Dermis lymphatic vessel endothelial cell (primary cell): ENCODE measurements around the gene CLPSL1. TPM values are rescaled to one million over a fixed set of nuclear protein-coding genes. Genes with fewer than 3 reads are reported as not detected.

ENCODE experiments used
- total RNA-seq: library from RNA; depleted of rRNA; stranded (reverse); fragments of >200 nt; gene quantifications from 2 replicates; pipeline ENCODE4 v1.2.1, GENCODE V29; 2014

Gene CLPSL1, protein sequence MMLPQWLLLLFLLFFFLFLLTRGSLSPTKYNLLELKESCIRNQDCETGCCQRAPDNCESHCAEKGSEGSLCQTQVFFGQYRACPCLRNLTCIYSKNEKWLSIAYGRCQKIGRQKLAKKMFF
- not detected in 2 replicates for total RNA-seq

DNA sequence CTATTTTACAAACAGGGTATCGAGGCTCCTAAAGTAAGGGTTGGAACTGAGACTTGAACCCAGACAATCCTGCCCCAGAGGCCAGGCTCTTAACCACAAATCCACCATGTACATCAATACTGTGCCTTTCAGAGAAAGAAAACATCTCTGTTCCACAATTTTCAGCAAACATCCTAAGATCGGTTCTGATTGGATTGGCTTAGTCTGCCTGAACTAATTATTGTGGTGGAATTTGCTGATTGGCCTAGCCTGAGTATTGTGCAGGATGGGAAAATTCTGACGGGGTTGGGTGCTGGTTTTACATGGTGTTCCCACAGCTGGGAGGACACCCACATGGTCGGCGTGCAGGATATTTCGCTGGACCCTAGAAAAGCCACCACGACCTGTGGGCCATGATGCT lies at the start of gene CLPSL1:
Gene CLPSL1 (plus strand): TSS at position 301 of the 400 bp plus-strand sequence. CDS start 92 bp downstream, at position 393.

DNA sequence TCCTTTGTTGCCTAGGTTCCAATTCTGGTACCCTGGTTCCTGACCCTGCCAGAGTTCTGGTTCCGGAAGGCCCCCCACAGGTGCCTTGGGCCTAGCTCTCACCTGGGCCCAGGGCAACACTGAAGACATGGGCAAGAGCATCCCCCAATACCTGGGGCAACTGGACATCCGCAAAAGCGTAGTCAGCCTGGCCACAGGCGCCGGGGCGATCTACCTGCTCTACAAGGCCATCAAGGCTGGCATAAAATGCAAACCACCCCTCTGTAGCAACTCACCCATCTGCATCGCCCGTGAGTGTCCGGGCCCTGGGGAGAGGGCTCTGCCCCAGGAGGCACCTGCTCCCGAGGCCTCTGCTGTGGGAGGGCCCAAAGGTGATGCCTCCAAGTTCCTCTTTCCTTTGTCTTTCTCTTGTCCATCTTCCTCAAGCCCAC lies 43.8 kb upstream of the CLPSL1 start, which contains the start of gene ARMC12:
Gene ARMC12 (plus strand): TSS at position 51 of the 431 bp plus-strand sequence. CDS start 77 bp downstream, at position 128.

DNA sequence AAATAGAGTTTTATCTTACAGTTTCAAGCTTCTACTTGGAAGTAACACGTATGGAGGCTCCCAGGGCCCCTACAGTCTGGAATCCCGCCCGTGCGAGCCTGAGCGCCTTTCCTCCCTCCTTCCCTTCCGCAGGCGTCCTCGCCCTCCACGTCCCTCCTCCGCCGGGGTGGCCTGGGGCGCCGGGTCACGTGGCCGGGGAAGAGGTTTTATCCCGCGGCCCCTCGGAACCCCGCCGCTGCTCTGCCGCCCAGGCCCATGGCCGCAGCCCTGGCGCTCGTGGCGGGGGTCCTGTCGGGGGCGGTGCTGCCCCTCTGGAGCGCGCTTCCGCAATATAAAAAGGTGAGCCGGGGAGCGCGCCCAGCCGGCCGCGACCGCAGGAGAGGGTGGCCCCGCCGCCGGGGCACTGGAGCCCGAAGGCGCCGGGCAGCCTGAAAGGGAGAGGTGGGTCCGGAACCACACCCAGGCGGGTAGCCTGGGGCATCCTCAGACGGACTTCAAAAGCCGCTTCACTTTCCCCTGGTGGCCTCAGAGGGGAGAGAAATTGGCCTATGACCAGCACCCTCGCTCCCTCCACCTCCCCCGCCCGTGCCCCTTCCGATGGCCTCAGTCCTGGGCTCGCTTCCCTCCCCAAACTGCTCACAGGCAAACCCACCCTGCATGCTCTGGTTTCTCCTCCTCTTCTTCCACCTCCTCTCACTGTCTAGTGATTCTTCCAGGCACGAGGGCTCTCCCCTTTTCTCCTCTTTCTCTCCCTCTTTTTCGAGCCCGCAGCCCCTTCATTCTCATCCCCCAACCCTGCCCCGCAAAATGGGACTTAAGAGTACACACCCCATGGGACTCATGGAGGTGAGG lies 4.2 kb upstream of the CLPSL1 start, which contains the start of gene CLPSL2:
Gene CLPSL2 (plus strand): TSS at position 235 of the 852 bp plus-strand sequence. CDS start 21 bp downstream, at position 256.

DNA sequence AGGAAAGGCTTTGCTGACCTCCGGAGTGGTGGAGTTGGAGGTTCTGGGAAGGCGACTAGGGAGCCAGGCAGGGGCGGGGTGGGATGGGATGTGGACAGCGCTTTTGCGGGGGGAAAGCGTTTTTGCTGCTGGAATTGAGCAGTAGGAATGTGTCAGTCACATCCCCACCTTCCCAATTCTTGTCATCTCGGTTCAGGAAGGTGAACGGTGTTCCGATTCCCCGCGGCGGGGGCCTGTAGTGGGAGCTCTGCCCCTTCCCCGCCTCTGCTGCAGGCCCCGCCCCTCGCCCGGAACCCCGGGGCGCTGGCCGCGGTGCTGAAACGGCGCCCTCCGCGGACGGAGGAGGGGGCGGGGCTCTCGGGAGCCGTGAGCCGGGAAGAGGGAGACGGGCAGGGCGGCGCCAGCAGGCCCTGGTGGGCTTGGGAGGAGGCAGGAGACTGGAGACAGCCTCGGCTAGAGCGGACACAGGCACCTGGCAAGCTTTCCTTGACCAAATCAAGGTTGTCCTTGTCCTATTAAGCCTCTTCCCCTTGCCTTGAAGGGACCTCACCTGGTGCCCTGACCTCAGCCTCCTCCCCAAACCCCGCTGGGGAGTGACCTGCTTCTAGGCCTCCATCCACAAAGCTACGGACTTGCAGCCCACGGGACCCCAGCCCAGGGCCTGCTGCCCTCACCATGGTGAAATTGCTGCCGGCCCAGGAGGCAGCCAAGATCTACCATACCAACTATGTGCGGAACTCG lies 24.3 kb downstream of the CLPSL1 start, which contains the start of gene LHFPL5:
Gene LHFPL5 (plus strand): TSS at position 357 of the 741 bp plus-strand sequence. CDS start 319 bp downstream, at position 676.

Other genes starting within 250 kb of the CLPSL1 start
- gene FKBP5, start 92.1 kb upstream of the CLPSL1 start, total RNA-seq: 57.1 and 58.2 TPM in 2 replicates
- gene ARMC12, start 44.0 kb upstream of the CLPSL1 start, total RNA-seq: 0.26 and 0.43 TPM in 2 replicates
- not detected in 2 replicates for gene CLPSL2, start 4.4 kb upstream of the CLPSL1 start, total RNA-seq
- not detected in 2 replicates for gene CLPS, start 16.3 kb downstream of the CLPSL1 start, total RNA-seq
- gene LHFPL5, start 24.3 kb downstream of the CLPSL1 start, total RNA-seq: not detected in 2 replicates
- gene SRPK1, start 140.1 kb downstream of the CLPSL1 start, total RNA-seq: 30.2 and 51.6 TPM in 2 replicates
- gene SLC26A8, start 243.6 kb downstream of the CLPSL1 start, total RNA-seq: not detected in 2 replicates
- gene MAPK14, start 246.8 kb downstream of the CLPSL1 start, total RNA-seq: 38.4 and 40.1 TPM in 2 replicates